Measurements from ENCODE around the gene IFNAR1.

GRCh38 chr21:33377221-33377920, 52.6 kb downstream of the IFNAR1 start:
- TF ChIP-seq, protein P1, sequence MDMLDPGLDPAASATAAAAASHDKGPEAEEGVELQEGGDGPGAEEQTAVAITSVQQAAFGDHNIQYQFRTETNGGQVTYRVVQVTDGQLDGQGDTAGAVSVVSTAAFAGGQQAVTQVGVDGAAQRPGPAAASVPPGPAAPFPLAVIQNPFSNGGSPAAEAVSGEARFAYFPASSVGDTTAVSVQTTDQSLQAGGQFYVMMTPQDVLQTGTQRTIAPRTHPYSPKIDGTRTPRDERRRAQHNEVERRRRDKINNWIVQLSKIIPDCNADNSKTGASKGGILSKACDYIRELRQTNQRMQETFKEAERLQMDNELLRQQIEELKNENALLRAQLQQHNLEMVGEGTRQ (IDR thresholded peaks at IDR 0.05; ENCODE audit: low read length), result no peak
- TF ChIP-seq RAD21 (IDR thresholded peaks at IDR 0.05 in 1 of 2, conservative IDR thresholded peaks at IDR 0.05 in 1 of 2; ENCODE audit: low read depth in 2 of 2, low read length in 2 of 2) (no peak), POLR2A (IDR thresholded peaks at IDR 0.05; ENCODE audit: control extremely low read depth in 1 of 2, low read depth in 2 of 2, low read length in 2 of 2) (no peak), JUN (IDR thresholded peaks at IDR 0.05; ENCODE audit: low read depth, low read length) (no peak), CHD2 (IDR thresholded peaks at IDR 0.05; ENCODE audit: low read length) (no peak), EZH2 (IDR thresholded peaks at IDR 0.05; ENCODE audit: low read depth, low read length, severe bottlenecking) (no peak), ZNF274 (IDR thresholded peaks at IDR 0.05; ENCODE audit: borderline replicate concordance, extremely low read depth, low read length) (no peak)
